ENCODE data around the gene ULK3.
"Not testable (repeated sequence)": the region's sequence is repeated elsewhere in the genome, so short reads cannot be mapped to it uniquely, and the experiment has no call there.

The ULK3 gene

DNA sequence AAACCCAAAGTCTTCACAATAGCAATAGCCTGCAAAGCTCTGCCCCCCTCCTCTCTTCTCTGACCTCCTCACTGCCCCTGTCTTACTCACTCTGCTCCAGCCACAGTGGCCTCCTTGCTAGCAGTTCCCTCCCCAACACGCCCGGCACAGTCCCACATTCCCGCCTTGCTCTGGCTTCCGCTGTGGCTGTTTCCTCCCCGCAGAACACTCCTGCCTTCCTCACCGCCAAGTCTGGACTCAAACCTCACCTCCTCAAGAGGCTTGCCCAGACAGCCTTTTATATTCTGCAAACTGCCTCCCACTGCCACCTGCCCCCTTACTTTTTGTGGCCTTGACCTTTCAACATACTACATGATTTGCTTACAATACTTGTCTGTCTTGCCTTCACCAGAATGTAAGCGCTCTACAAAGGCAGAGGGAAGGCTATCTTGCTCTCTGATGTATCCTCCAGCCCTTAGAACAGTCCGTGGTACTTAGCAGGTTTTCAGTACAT, 46.5 kb upstream of the ULK3 start:
- in situ Hi-C loops (cut with HindIII; ENCODE audit: low pct_ligation_motif_present, low sequenced_read_pairs): no loop called here
- TF ChIP-seq, protein P1, sequence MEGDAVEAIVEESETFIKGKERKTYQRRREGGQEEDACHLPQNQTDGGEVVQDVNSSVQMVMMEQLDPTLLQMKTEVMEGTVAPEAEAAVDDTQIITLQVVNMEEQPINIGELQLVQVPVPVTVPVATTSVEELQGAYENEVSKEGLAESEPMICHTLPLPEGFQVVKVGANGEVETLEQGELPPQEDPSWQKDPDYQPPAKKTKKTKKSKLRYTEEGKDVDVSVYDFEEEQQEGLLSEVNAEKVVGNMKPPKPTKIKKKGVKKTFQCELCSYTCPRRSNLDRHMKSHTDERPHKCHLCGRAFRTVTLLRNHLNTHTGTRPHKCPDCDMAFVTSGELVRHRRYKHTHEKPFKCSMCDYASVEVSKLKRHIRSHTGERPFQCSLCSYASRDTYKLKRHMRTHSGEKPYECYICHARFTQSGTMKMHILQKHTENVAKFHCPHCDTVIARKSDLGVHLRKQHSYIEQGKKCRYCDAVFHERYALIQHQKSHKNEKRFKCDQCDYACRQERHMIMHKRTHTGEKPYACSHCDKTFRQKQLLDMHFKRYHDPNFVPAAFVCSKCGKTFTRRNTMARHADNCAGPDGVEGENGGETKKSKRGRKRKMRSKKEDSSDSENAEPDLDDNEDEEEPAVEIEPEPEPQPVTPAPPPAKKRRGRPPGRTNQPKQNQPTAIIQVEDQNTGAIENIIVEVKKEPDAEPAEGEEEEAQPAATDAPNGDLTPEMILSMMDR (IDR thresholded peaks at IDR 0.05; ENCODE audit: low read depth, low read length, missing control alignments): no peak
- no peaks in the 10 kb centered on the region for H3K27me3 ChIP-seq (replicated peaks)
- peak overlapping the region; percentile 99 for H3K4me3 ChIP-seq (ENCODE audit: low read depth, low read length)
- H3K27ac ChIP-seq: no peak overlapping the region
- peak; percentile 29 for DNase-seq
- peaks cover 17% of the 10 kb centered on the region for H3K36me3 ChIP-seq (replicated peaks)

DNA sequence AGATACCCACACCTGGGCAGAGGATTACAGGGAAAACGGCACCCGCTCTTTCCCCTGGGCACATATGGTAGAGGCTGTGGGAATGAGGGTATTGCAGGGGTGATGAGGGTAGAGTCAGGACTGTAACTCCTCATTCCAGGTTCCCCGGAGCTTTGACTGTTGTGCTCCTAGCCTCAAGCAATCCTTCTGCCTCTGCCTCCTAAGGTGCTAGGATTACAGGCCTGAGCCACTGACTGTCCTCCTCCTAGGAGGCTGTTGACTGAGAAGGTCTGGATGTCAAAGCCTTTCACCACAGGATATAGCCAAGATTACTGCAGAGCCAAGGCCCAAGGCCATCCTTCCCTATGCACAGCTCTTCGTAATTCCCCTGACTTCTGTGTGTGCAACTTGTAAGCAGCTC, 45.8 kb upstream of the ULK3 start:
- Histone ChIP-seq H3K27ac (no peak overlapping the region), H3K4me3 (ENCODE audit: low read depth, low read length) (no peak overlapping the region), H3K27me3 (replicated peaks) (no peaks in the 10 kb centered on the region), H3K36me3 (replicated peaks) (peaks cover 17% of the 10 kb centered on the region)
- in situ Hi-C loops (cut with HindIII; ENCODE audit: low pct_ligation_motif_present, low sequenced_read_pairs): no loop called here
- TF ChIP-seq, protein P1 (IDR thresholded peaks at IDR 0.05; ENCODE audit: low read depth, low read length, missing control alignments): no peak
- DNase-seq: no peak

DNA sequence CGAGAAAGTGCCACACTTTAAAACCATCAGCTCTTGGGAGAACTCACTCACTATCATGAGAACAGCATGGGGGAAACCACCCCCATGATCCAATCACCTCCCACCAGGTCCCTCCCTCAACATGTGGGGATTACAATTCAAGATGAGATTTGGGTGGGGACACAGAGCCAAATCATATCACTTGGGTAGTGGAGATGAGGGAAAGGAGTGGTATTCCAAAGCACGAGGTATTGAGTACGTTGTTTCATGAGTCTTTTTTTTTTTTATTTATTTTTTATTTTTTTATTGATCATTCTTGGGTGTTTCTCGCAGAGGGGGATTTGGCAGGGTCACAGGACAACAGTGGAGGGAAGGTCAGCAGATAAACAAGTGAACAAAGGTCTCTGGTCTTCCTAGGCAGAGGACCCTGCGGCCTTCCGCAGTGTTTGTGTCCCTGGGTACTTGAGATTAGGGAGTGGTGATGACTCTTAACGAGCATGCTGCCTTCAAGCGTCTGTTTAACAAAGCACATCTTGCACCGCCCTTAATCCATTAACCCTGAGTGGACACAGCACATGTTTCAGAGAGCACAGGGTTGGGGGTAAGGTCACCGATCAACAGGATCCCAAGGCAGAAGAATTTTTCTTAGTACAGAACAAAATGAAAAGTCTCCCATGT, 44.7 kb upstream of the ULK3 start:
- H3K4me3 ChIP-seq (ENCODE audit: low read depth, low read length); DNase-seq; H3K27me3 ChIP-seq (replicated peaks); H3K27ac ChIP-seq; H3K36me3 ChIP-seq (replicated peaks); in situ Hi-C loops (cut with HindIII; ENCODE audit: low pct_ligation_motif_present, low sequenced_read_pairs): not testable (repeated sequence)

DNA sequence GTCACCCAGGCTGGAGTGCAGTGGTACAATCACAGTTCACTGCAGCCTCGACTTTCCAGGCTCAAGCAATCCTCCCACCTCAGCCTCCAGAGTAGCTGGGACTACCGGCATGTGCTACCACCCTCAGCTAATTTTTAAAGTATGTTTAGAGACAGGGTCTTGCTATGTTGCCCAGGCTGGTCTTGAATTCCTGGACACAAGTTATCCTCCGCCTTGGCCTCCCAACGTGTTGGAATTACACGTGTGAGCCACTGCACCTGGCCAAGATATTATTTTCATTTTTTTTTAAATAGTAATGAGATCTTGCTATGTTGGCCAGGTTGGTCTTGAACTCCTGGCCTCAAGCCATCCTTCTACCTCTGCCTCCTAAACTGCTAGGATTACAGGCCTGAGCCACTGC, 42.5 kb upstream of the ULK3 start:
- Histone ChIP-seq H3K27me3 (replicated peaks) (no peaks in the 10 kb centered on the region), H3K27ac (no peak overlapping the region), H3K4me3 (ENCODE audit: low read depth, low read length) (no peak overlapping the region), H3K36me3 (replicated peaks) (no peaks in the 10 kb centered on the region)
- DNase-seq: no peak
- TF ChIP-seq, protein P1 (IDR thresholded peaks at IDR 0.05; ENCODE audit: low read depth, low read length, missing control alignments): no peak
- in situ Hi-C loops (cut with HindIII; ENCODE audit: low pct_ligation_motif_present, low sequenced_read_pairs): no loop called here

DNA sequence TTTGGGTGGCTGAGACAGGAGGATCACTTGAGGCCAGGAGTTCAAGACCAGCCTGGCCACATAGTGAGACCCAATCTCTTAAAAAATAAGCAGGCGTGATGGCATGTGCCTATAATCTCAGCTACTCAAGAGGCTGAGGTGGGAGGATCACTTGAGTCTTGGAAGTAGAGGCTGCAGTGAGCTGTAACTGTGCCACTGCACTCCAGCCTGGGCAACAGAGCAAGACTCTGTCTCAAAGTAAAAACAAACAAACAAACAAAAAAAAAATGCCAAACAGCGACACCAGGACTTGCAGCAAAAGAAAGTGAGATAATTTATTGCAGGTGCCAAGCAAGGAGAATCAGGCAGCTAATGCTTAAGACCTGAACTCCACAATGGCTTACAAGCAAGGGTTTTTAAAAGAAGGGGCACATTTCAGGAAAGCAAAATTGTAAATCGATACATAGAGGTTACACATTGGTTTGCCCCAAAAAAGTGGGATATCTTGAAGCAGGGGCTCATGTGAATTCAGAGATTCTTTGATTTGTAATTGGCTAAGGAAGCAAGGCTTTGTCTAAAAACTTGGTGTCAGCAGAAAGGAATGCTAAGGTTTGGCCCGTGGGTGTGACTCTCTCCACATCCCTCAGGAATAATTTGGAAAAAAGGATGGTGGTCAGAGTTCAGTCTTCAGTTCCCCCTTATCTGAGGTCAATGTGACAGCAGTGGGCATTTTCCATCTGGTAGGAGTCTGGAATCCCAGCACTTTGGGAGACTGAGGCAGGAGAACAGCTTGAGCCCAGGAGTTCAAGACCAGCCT, 41.7 kb upstream of the ULK3 start:
- Histone ChIP-seq H3K27ac (no peak overlapping the region), H3K4me3 (ENCODE audit: low read depth, low read length) (no peak overlapping the region), H3K36me3 (replicated peaks) (no peaks in the 10 kb centered on the region), H3K27me3 (replicated peaks) (no peaks in the 10 kb centered on the region)
- in situ Hi-C loops (cut with HindIII; ENCODE audit: low pct_ligation_motif_present, low sequenced_read_pairs): no loop called here
- no peak for DNase-seq
- TF ChIP-seq, protein P1 (IDR thresholded peaks at IDR 0.05; ENCODE audit: low read depth, low read length, missing control alignments): no peak

DNA sequence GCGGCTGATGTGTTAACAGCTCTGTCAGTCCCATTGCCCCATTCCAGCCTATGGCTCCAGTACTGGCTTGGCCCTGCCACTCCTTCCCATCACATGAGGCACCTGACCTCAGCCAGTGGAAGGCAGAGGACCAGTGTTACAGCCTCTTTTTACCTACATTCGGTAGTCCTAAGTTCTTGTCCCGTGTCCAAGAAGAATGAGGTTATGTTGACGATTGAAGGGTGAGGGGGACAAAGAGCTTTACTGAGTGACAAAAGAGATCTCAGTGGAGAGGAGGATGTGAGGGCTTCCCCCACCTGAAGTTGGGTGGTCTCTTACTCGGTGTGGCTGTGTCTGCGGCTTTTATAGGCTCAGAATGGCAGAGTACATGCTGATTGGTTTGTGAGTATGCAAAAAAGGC, 39.6 kb upstream of the ULK3 start:
- no peak for DNase-seq
- in situ Hi-C loops (cut with HindIII; ENCODE audit: low pct_ligation_motif_present, low sequenced_read_pairs): no loop called here
- no peaks in the 10 kb centered on the region for H3K36me3 ChIP-seq (replicated peaks)
- H3K27me3 ChIP-seq (replicated peaks): no peaks in the 10 kb centered on the region
- no peak overlapping the region for H3K27ac ChIP-seq
- TF ChIP-seq, protein P1 (IDR thresholded peaks at IDR 0.05; ENCODE audit: low read depth, low read length, missing control alignments): no peak
- H3K4me3 ChIP-seq (ENCODE audit: low read depth, low read length): no peak overlapping the region

Data from brain microvascular endothelial cell (primary cell).